ENCODE data around the gene TIMM29. TPM values are rescaled to one million over a fixed set of nuclear protein-coding genes. Genes with fewer than 3 reads are reported as not detected.

Gene TIMM29
- total and polyA plus RNA-seq, 2 donors (not counting 1 experiment from before 2014, with no cell fraction given): 8.4 to 24.2 TPM

DNA sequence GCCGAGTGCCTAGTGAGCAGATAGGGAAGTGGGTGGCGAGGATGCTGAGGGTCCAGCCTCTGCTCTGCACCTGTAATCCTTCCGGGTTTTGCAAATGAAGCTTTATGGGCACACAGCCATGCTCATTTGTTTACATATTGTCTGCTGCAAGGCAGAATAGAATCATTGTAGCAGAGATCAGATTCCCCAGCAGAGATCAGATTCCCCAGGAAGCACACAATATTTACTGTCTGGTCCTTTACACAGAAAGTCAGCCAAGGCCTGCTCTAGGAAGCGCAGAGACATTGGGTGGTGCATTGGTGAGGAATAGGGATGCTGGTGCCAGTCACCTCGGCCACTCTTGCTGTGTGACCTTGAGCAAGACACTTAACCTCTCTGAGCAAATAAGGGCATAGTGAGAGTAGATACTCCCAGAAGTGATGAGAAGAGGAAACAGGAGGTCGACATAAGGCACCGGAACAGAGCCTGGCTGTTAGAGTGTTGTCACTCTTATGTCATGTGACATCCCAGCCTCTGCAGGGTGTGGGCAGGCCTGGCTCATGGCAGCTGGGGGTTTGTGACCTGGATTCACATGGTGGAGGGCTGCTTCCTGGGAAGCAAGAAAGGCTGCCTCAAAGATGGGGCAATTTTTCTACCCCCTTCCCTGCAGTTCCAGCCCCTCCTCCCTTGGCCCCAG is 31.6 kb upstream of the TIMM29 start:
- H3K27ac ChIP-seq (ENCODE audit: low read length in 2 of 2): no peak overlapping the region

DNA sequence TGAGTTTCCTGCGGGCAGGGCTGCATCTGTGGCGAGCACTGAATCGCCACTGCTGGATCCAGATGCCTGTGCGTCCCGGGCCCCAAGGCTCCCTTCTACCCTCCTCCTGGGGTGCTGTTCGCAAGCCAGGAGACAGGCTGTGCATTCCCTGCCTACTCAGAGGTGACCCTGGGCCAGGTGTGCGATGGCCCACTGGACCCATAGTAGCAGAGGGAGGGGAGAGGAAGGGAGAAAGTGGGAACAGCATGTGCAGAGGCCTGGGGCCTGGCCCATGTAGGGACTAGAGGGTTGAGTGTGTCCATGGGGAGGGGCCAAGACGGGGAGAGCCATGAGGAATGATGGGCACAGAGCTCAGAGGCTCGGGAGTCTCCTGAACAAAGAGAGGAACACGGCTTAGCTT is 30.0 kb upstream of the TIMM29 start:
- CTCF ChIA-PET: interaction anchor here (0.6 to 0.9 kb wide), 3 partner anchors 26 to 343 kb away, joined by 3 to 4 read pairs (median 3); no protein-coding TSS in a partner anchor
- no peaks in the 10 kb centered on the region for H3K27me3 Mint-ChIP-seq
- H3K27me3 ChIP-seq (replicated peaks in 1 of 4; ENCODE audit: control extremely low read depth in 1 of 4, control insufficient read depth in 3 of 4, insufficient read depth in 4 of 4, low read length in 3 of 4): no peaks in the 10 kb centered on the region
- H3K4me1 ChIP-seq (ENCODE audit: control insufficient read depth in 2 of 2, insufficient read depth in 2 of 2, low read length in 2 of 2): no peaks in the 10 kb centered on the region
- H2AFZ ChIP-seq (ENCODE audit: insufficient read depth, low read depth, low read length, poor library complexity, severe bottlenecking): no peak overlapping the region
- H3K9ac ChIP-seq (ENCODE audit: low read length): no peak overlapping the region
- H3K4me1 Mint-ChIP-seq: peaks cover 8% of the 10 kb centered on the region
- peaks cover 3% of the 10 kb centered on the region for H3K9me3 Mint-ChIP-seq (ENCODE audit: insufficient read depth)
- H3K4me3 Mint-ChIP-seq: no peak overlapping the region
- no peaks in the 10 kb centered on the region for H3K36me3 ChIP-seq (replicated peaks in 1 of 2; ENCODE audit: control extremely low read depth in 1 of 2, control insufficient read depth in 1 of 2, extremely low read depth in 1 of 2, insufficient read depth in 2 of 2, low read length in 1 of 2)
- H3K79me2 ChIP-seq (ENCODE audit: control insufficient read depth, insufficient read depth, low read length): peaks cover 72% of the 10 kb centered on the region
- DNase-seq (no peak), ATAC-seq (ENCODE audit: low read depth) (no peak)
- 95% methylated on average over 9 of the region's 10 CpGs for WGBS (ENCODE audit: insufficient coverage)
- H3K4me2 ChIP-seq (replicated peaks; ENCODE audit: low read depth, low read length, poor library complexity, severe bottlenecking): no peak overlapping the region
- no peak for TF ChIP-seq EZH2 (IDR thresholded peaks at IDR 0.05; ENCODE audit: borderline replicate concordance, insufficient read depth, low read depth, low read length, poor library complexity, severe bottlenecking)
- TF ChIP-seq, protein P1, sequence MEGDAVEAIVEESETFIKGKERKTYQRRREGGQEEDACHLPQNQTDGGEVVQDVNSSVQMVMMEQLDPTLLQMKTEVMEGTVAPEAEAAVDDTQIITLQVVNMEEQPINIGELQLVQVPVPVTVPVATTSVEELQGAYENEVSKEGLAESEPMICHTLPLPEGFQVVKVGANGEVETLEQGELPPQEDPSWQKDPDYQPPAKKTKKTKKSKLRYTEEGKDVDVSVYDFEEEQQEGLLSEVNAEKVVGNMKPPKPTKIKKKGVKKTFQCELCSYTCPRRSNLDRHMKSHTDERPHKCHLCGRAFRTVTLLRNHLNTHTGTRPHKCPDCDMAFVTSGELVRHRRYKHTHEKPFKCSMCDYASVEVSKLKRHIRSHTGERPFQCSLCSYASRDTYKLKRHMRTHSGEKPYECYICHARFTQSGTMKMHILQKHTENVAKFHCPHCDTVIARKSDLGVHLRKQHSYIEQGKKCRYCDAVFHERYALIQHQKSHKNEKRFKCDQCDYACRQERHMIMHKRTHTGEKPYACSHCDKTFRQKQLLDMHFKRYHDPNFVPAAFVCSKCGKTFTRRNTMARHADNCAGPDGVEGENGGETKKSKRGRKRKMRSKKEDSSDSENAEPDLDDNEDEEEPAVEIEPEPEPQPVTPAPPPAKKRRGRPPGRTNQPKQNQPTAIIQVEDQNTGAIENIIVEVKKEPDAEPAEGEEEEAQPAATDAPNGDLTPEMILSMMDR (IDR thresholded peaks at IDR 0.05): no peak
- H4K20me1 ChIP-seq (ENCODE audit: control insufficient read depth, insufficient read depth, low read length, poor library complexity, severe bottlenecking): peaks cover 28% of the 10 kb centered on the region
- no peak overlapping the region for H3K27ac Mint-ChIP-seq
- H3K9me3 ChIP-seq (ENCODE audit: control extremely low read depth in 1 of 3, control insufficient read depth in 2 of 3, insufficient read depth in 1 of 3, low read length in 2 of 3): peaks cover 0 to 3% (median 0%) of the 10 kb centered on the region in 3 donors
- H3K4me3 ChIP-seq (ENCODE audit: control extremely low read depth in 1 of 5, extremely low read depth in 1 of 5, insufficient read depth in 1 of 5, low read depth in 2 of 5, low read length in 4 of 5): no peak overlapping the region
- POLR2A ChIA-PET: interaction anchor here (0.6 kb wide), 2 partner anchors 81 to 645 kb away, joined by 3 read pairs; no protein-coding TSS in a partner anchor
- H3K27ac ChIP-seq (ENCODE audit: low read length in 2 of 2): no peak overlapping the region
- intact Hi-C loops (cut with micrococcal nuclease): no loop called here

More for the DNA sequence above, 31.6 kb upstream of the TIMM29 start:
- Histone ChIP-seq H3K4me3 (ENCODE audit: control extremely low read depth in 1 of 5, extremely low read depth in 1 of 5, insufficient read depth in 1 of 5, low read depth in 2 of 5, low read length in 4 of 5) (no peak overlapping the region), H3K9me3 (ENCODE audit: control extremely low read depth in 1 of 3, control insufficient read depth in 2 of 3, insufficient read depth in 1 of 3, low read length in 2 of 3) (no peaks in the 10 kb centered on the region), H3K9ac (ENCODE audit: low read length) (no peak overlapping the region), H4K20me1 (ENCODE audit: control insufficient read depth, insufficient read depth, low read length, poor library complexity, severe bottlenecking) (peaks cover 36% of the 10 kb centered on the region), H2AFZ (ENCODE audit: insufficient read depth, low read depth, low read length, poor library complexity, severe bottlenecking) (no peak overlapping the region), H3K4me1 (ENCODE audit: control insufficient read depth in 2 of 2, insufficient read depth in 2 of 2, low read length in 2 of 2) (no peaks in the 10 kb centered on the region), H3K36me3 (replicated peaks in 1 of 2; ENCODE audit: control extremely low read depth in 1 of 2, control insufficient read depth in 1 of 2, extremely low read depth in 1 of 2, insufficient read depth in 2 of 2, low read length in 1 of 2) (no peaks in the 10 kb centered on the region), H3K79me2 (ENCODE audit: control insufficient read depth, insufficient read depth, low read length) (peaks cover 81% of the 10 kb centered on the region), H3K27me3 (replicated peaks in 1 of 4; ENCODE audit: control extremely low read depth in 1 of 4, control insufficient read depth in 3 of 4, insufficient read depth in 4 of 4, low read length in 3 of 4) (no peaks in the 10 kb centered on the region), H3K4me2 (replicated peaks; ENCODE audit: low read depth, low read length, poor library complexity, severe bottlenecking) (no peak overlapping the region)
- Mint-ChIP-seq H3K9me3 (ENCODE audit: insufficient read depth) (no peaks in the 10 kb centered on the region), H3K4me3 (no peak overlapping the region), H3K4me1 (peaks cover 8% of the 10 kb centered on the region), H3K27me3 (no peaks in the 10 kb centered on the region), H3K27ac (no peak overlapping the region)
- no peak for DNase-seq
- no peak for ATAC-seq (ENCODE audit: low read depth)
- POLR2A ChIA-PET: no interaction called here
- TF ChIP-seq, protein P1 (IDR thresholded peaks at IDR 0.05): no peak
- no peak for TF ChIP-seq EZH2 (IDR thresholded peaks at IDR 0.05; ENCODE audit: borderline replicate concordance, insufficient read depth, low read depth, low read length, poor library complexity, severe bottlenecking)
- intact Hi-C loops (cut with micrococcal nuclease): no loop called here
- CTCF ChIA-PET: no interaction called here
- WGBS (ENCODE audit: insufficient coverage): 73% methylated on average over 6 of the region's 7 CpGs

All from B cell (primary cell).